GM12878 (cell line): ENCODE results near the gene CA10. TPM values are rescaled to one million over a fixed set of nuclear protein-coding genes. Genes with fewer than 3 reads are reported as not detected.

Experiments
- ATAC-seq: fragments of 200-7000 bp; cut with Tn5 transposase; 3 replicates; pipeline ENCODE4 v1.9.1; 2020; ENCODE audit warnings: mild to moderate bottlenecking, moderate library complexity
- BruUV-seq: library from RNA; stranded (reverse); fragments of 400-500 nt; replicated peaks from 2 replicates; lab custom pipeline; 2021; lab: Mats Ljungman, UMichigan
- CTCF ChIA-PET: fragments of 300-600 bp; sonication (Branson Sonifier 250); formaldehyde crosslinking; extraction: SDS; loops from one replicate; lab custom pipeline; 2021; ENCODE audit warnings: inconsistent platforms; lab: Yijun Ruan, JAX
- POLR2A ChIA-PET: fragments of 350-600 bp; formaldehyde crosslinking; extraction: SDS; loops from one replicate; lab custom pipeline; 2021; ENCODE audit warnings: inconsistent platforms; lab: Charles Lee
- RAD21 ChIA-PET: fragments of 300-600 bp; sonication (Branson Sonifier 250); formaldehyde crosslinking; loops from one replicate; lab custom pipeline; 2023; ENCODE audit warnings: antibody characterized with exemption; ENCODE audit not compliant: unreplicated experiment; lab: Charles Lee
- SMC1A ChIA-PET: fragments of 300-600 bp; sonication (Branson Sonifier 250); formaldehyde crosslinking; loops from one replicate; lab custom pipeline; 2023; ENCODE audit not compliant: unreplicated experiment, uncharacterized antibody; lab: Charles Lee
- DNase-seq: peaks from one replicate; pipeline ENCODE4 v3.0.0-alpha.2; 2011; ENCODE audit warnings: low read depth, low spot score
- FAIRE-seq: peaks from 3 replicates; lab custom pipeline; 2011; peaks lifted over from hg19 to GRCh38; lab: Jason Lieb, UNC
- H2AFZ ChIP-seq: 2 replicates; pipeline ENCODE4 v1.6.0; 2011; ENCODE audit warnings: low read depth, low read length, control low read depth; ENCODE audit not compliant: control insufficient read depth
- H3K27ac ChIP-seq: 2 replicates; pipeline ENCODE4 v1.5.1; 2011; ENCODE audit warnings: control low read depth; ENCODE audit not compliant: control insufficient read depth, insufficient read depth
- H3K27me3 ChIP-seq, 2 experiments: replicated peaks in 1 of 2; 2 replicates each; pipeline versions ENCODE4 v1.6.0 to v1.6.1; 2011; ENCODE audit warnings: low read length in 1 of 2; ENCODE audit not compliant: control insufficient read depth in 2 of 2, insufficient read depth in 2 of 2
- H3K36me3 ChIP-seq, 2 experiments: 2 replicates each; pipeline ENCODE4 v1.5.1; 2011; ENCODE audit warnings: low read length in 1 of 2; ENCODE audit not compliant: control insufficient read depth in 2 of 2, insufficient read depth in 2 of 2
- H3K4me1 ChIP-seq: 2 replicates; pipeline ENCODE4 v1.6.1; 2011; ENCODE audit warnings: mild to moderate bottlenecking, low read length, moderate library complexity, mixed read lengths; ENCODE audit not compliant: control insufficient read depth, insufficient read depth
- H3K4me2 ChIP-seq: 2 replicates; pipeline ENCODE4 v1.6.0; 2011; ENCODE audit warnings: control low read depth; ENCODE audit not compliant: control insufficient read depth, insufficient read depth
- H3K4me3 ChIP-seq: fragments of 200-600 bp; sonication (generic); 2 replicates; pipeline ENCODE4 v1.5.1; 2016
- H3K79me2 ChIP-seq: 2 replicates; pipeline ENCODE4 v1.6.0; 2011; ENCODE audit warnings: low read length; ENCODE audit not compliant: control insufficient read depth, insufficient read depth
- H3K9ac ChIP-seq: 2 replicates; pipeline ENCODE4 v1.8.0; 2011; ENCODE audit warnings: low read length, control low read depth, mixed read lengths; ENCODE audit not compliant: control insufficient read depth, insufficient read depth
- H3K9me3 ChIP-seq: replicated peaks from 3 replicates; pipeline ENCODE4 v1.5.1; 2011; ENCODE audit warnings: mild to moderate bottlenecking, low read length; ENCODE audit not compliant: control insufficient read depth, insufficient read depth
- H4K20me1 ChIP-seq: 2 replicates; pipeline ENCODE4 v1.6.0; 2011; ENCODE audit not compliant: control insufficient read depth, insufficient read depth
- ATF7 ChIP-seq: fragments of 450-650 bp; IDR thresholded peaks from 2 replicates; pipeline ENCODE4 v1.6.1; 2016; ENCODE audit warnings: low read depth, mild to moderate bottlenecking
- CEBPB ChIP-seq, 2 experiments: fragments of 150-350 bp in 1 of 2; IDR thresholded peaks; 2 replicates each; pipeline ENCODE4 v1.6.1; 2012 to 2014; ENCODE audit warnings: low read depth in 2 of 2, low read length in 2 of 2, borderline replicate concordance in 1 of 2, inconsistent platforms in 1 of 2
- CHD4 ChIP-seq: fragments of 200-600 bp; sonication (generic); IDR thresholded peaks from 2 replicates; pipeline ENCODE4 v1.6.1; 2016; ENCODE audit warnings: mild to moderate bottlenecking
- EED ChIP-seq: sonication (generic); IDR thresholded peaks from 2 replicates; pipeline ENCODE4 v1.6.1; 2016; ENCODE audit warnings: antibody characterized with exemption, low read depth
- FOXK2 ChIP-seq: fragments of 450-650 bp; IDR thresholded peaks from 2 replicates; pipeline ENCODE4 v1.6.1; 2017; ENCODE audit warnings: mild to moderate bottlenecking, moderate library complexity
- HDGF ChIP-seq: fragments of 450-650 bp; IDR thresholded peaks from 2 replicates; pipeline ENCODE4 v1.6.1; 2016; ENCODE audit warnings: antibody characterized with exemption
- IKZF1 ChIP-seq: fragments of 450-650 bp; conservative IDR thresholded peaks from 2 replicates; pipeline ENCODE4 v1.6.1; 2017; ENCODE audit warnings: antibody characterized with exemption, mild to moderate bottlenecking
- MYC ChIP-seq: IDR thresholded peaks from 2 replicates; pipeline ENCODE4 v1.6.1; 2011; ENCODE audit warnings: mild to moderate bottlenecking, low read length, moderate library complexity, inconsistent platforms; ENCODE audit not compliant: insufficient read depth, insufficient replicate concordance, insufficient read length, severe bottlenecking
- NFYA ChIP-seq: IDR thresholded peaks from 2 replicates; pipeline ENCODE4 v1.6.1; 2011; ENCODE audit warnings: low read depth, mild to moderate bottlenecking, low read length, improper control_type of control experiment, borderline replicate concordance
- NR2C1 ChIP-seq: fragments of 450-650 bp; IDR thresholded peaks from 2 replicates; pipeline ENCODE4 v1.6.1; 2017; ENCODE audit warnings: antibody characterized with exemption, mild to moderate bottlenecking, moderate library complexity
- POLR2AphosphoS5 ChIP-seq: IDR thresholded peaks from 2 replicates; pipeline ENCODE4 v1.6.1; 2011; ENCODE audit warnings: mild to moderate bottlenecking, low read length, inconsistent platforms
- RAD21 ChIP-seq: IDR thresholded peaks from 2 replicates; pipeline ENCODE4 v1.6.1; 2011; ENCODE audit warnings: mild to moderate bottlenecking, low read depth, low read length, moderate library complexity; ENCODE audit not compliant: insufficient read depth
- RAD51 ChIP-seq: fragments of 450-650 bp; IDR thresholded peaks from 2 replicates; pipeline ENCODE4 v1.6.1; 2016; ENCODE audit warnings: moderate library complexity, mild to moderate bottlenecking, inconsistent platforms
- SIX5 ChIP-seq: IDR thresholded peaks from 2 replicates; pipeline ENCODE4 v1.6.1; 2011; ENCODE audit warnings: mild to moderate bottlenecking, low read depth, low read length, moderate library complexity; ENCODE audit not compliant: severe bottlenecking
- SREBF1 ChIP-seq: IDR thresholded peaks from 2 replicates; pipeline ENCODE4 v1.6.1; 2012; ENCODE audit warnings: mild to moderate bottlenecking, low read length
- WGBS: methylation state at CpG from one replicate; pipeline ENCODE4 v1.1.6; 2016; ENCODE audit warnings: low lambda C conversion rate; ENCODE audit not compliant: insufficient replicate concordance, insufficient coverage; ENCODE audit errors: missing lambda C conversion rate; 5-methylcytosine and 5-hydroxymethylcytosine counted together
- in situ Hi-C: fragments of 300-500 bp; cut with MboI; formaldehyde crosslinking; loops from 9 replicates; pipeline ENCODE4 v1.14.3; 2018; ENCODE audit warnings: mixed read lengths
- intact Hi-C: fragments of 100-400 bp; cut with micrococcal nuclease; formaldehyde crosslinking; loops from one replicate; pipeline ENCODE4 v1.14.2; 2022; ENCODE audit not compliant: unreplicated experiment
- polyA plus RNA-seq, 11 experiments: library from polyadenylated mRNA; depleted of rRNA in 4 of 11; unstranded in 6 of 11; stranded (reverse) in 5 of 11; fragments of >200 nt; fragmentation: Nextera tagmentation in 4 of 11; fragmentation: Illumina TruSeq in 1 of 11; extraction: Ambion mirVana in 4 of 11; extraction: Trizol in 1 of 11; gene quantifications; 1 replicate in 1 of 11; 2 replicates in 10 of 11; pipeline versions ENCODE4 v1.2.1 to v1.2.3, GENCODE V29; 2011 to 2016; ENCODE audit warnings: inconsistent platforms in 2 of 11, missing spikeins in 2 of 11, low read depth in 1 of 11
- total RNA-seq, 4 experiments: library from RNA; depleted of rRNA in 3 of 4; stranded (reverse); fragments of >200 nt in 3 of 4; fragmentation: Illumina TruSeq in 1 of 4; extraction: Trizol in 1 of 4; gene quantifications; 2 replicates each; pipeline versions ENCODE4 v1.2.1 to v1.2.3, GENCODE V29; 2013 to 2021
- TF ChIP-seq, protein P1 (sequence below): fragments of 450-650 bp; IDR thresholded peaks from 2 replicates; pipeline ENCODE4 v1.6.1; 2014; ENCODE audit warnings: mild to moderate bottlenecking
- TF ChIP-seq, protein P2 (sequence below): fragments of 450-650 bp; IDR thresholded peaks from 2 replicates; pipeline ENCODE4 v1.6.1; 2017; ENCODE audit warnings: mild to moderate bottlenecking, moderate library complexity

The CA10 gene
- total and polyA plus RNA-seq, 10 of the 15 experiments (the other 5 are each of a cell fraction or from before 2014, with no cell fraction given): not detected

DNA sequence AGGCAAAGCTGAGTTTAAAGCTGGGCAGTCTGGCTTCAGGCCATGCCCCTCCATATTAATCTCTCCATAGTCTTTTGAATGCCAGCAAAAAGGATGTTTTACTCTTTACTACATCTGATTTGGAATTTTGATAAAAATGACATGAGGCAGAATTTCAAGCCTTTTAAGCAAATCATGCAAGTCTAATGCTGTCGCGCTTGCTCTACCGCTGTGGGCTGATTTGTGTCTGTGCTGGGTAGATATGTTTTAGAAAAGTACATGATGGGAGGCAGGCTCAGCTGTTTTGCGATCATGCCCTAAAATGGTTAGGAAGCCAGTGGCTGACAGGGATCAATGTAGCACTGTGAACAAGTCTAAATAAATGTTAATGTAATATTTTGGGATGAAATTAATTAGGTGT is 311.9 kb downstream of the CA10 start:
- Histone ChIP-seq H3K9ac (no peak overlapping the region), H3K4me1 (no peaks in the 10 kb centered on the region), H3K9me3 (no peaks in the 10 kb centered on the region), H3K79me2 (no peaks in the 10 kb centered on the region), H3K4me2 (no peak overlapping the region), H3K27ac (no peak overlapping the region), H4K20me1 (no peaks in the 10 kb centered on the region), H2AFZ (no peak overlapping the region), H3K4me3 (no peak overlapping the region), H3K27me3 (no peaks in the 10 kb centered on the region), H3K36me3 (no peaks in the 10 kb centered on the region)
- ATAC-seq (no peak), DNase-seq (no peak), FAIRE-seq (no peak)
- POLR2A ChIA-PET: no interaction called here
- 90% methylated on average over 4 of the region's 4 CpGs for WGBS
- SMC1A ChIA-PET: interaction anchor here (0.8 kb wide), 1 partner anchor 12 kb away, joined by 3 read pairs; no protein-coding TSS in a partner anchor
- intact Hi-C loops (no loop called here), in situ Hi-C loops (no loop called here)
- CTCF ChIA-PET: no interaction called here
- no TSS peak for BruUV-seq
- RAD21 ChIA-PET: no interaction called here
- TF ChIP-seq EED (no peak), POLR2AphosphoS5 (no peak), CHD4 (no peak), NR2C1 (no peak), NFYA (no peak), MYC (no peak), HDGF (no peak), SREBF1 (no peak), IKZF1 (no peak), RAD21 (no peak), ATF7 (no peak), CEBPB (IDR thresholded peaks at IDR 0.05; ENCODE audit: borderline replicate concordance in 1 of 2, low read depth in 2 of 2, low read length in 2 of 2) (no peak), SIX5 (no peak), RAD51 (no peak), FOXK2 (no peak)
- TF ChIP-seq, protein P1, sequence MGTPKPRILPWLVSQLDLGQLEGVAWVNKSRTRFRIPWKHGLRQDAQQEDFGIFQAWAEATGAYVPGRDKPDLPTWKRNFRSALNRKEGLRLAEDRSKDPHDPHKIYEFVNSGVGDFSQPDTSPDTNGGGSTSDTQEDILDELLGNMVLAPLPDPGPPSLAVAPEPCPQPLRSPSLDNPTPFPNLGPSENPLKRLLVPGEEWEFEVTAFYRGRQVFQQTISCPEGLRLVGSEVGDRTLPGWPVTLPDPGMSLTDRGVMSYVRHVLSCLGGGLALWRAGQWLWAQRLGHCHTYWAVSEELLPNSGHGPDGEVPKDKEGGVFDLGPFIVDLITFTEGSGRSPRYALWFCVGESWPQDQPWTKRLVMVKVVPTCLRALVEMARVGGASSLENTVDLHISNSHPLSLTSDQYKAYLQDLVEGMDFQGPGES: no peak
- TF ChIP-seq, protein P2, sequence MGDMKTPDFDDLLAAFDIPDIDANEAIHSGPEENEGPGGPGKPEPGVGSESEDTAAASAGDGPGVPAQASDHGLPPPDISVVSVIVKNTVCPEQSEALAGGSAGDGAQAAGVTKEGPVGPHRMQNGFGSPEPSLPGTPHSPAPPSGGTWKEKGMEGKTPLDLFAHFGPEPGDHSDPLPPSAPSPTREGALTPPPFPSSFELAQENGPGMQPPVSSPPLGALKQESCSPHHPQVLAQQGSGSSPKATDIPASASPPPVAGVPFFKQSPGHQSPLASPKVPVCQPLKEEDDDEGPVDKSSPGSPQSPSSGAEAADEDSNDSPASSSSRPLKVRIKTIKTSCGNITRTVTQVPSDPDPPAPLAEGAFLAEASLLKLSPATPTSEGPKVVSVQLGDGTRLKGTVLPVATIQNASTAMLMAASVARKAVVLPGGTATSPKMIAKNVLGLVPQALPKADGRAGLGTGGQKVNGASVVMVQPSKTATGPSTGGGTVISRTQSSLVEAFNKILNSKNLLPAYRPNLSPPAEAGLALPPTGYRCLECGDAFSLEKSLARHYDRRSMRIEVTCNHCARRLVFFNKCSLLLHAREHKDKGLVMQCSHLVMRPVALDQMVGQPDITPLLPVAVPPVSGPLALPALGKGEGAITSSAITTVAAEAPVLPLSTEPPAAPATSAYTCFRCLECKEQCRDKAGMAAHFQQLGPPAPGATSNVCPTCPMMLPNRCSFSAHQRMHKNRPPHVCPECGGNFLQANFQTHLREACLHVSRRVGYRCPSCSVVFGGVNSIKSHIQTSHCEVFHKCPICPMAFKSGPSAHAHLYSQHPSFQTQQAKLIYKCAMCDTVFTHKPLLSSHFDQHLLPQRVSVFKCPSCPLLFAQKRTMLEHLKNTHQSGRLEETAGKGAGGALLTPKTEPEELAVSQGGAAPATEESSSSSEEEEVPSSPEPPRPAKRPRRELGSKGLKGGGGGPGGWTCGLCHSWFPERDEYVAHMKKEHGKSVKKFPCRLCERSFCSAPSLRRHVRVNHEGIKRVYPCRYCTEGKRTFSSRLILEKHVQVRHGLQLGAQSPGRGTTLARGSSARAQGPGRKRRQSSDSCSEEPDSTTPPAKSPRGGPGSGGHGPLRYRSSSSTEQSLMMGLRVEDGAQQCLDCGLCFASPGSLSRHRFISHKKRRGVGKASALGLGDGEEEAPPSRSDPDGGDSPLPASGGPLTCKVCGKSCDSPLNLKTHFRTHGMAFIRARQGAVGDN: no peak
